ENCODE results near the gene CHN2.

CHN2 gene

GRCh38 chr7:29224726-29225125, 30.2 kb downstream of the CHN2 start:
- H4K20me1 ChIP-seq (ENCODE audit: low read depth, low read length), result no peaks in the 10 kb centered on the region
- H3K9me3 ChIP-seq (ENCODE audit: insufficient read depth, low read length), result no peaks in the 10 kb centered on the region
- no peak overlapping the region for H3K27ac ChIP-seq (ENCODE audit: low read depth, low read length)
- H3K27me3 ChIP-seq (ENCODE audit: low read length), result no peaks in the 10 kb centered on the region
- no peak for TF ChIP-seq EZH2phosphoT487 (conservative IDR thresholded peaks at IDR 0.05; ENCODE audit: low read length)
- TF ChIP-seq CTCF (IDR thresholded peaks at IDR 0.05; ENCODE audit: insufficient read depth, low read length, poor library complexity, severe bottlenecking), result no peak
- H3K79me2 ChIP-seq (ENCODE audit: insufficient read depth, low read length), result no peaks in the 10 kb centered on the region
- H3K9ac ChIP-seq (ENCODE audit: low read length), result no peak overlapping the region
- no peak overlapping the region for H3K4me3 ChIP-seq (ENCODE audit: insufficient read depth, low read length, poor library complexity, severe bottlenecking)
- no peak overlapping the region for H2AFZ ChIP-seq (ENCODE audit: low read depth, low read length, severe bottlenecking)
- H3K4me2 ChIP-seq (ENCODE audit: low read depth, low read length, poor library complexity, severe bottlenecking), result no peak overlapping the region
- no peaks in the 10 kb centered on the region for H3K9me2 ChIP-seq (replicated peaks; ENCODE audit: insufficient read depth, low read length)
- H3F3A ChIP-seq (ENCODE audit: insufficient read depth), result no peaks in the 10 kb centered on the region
- no peaks in the 10 kb centered on the region for H3K36me3 ChIP-seq (ENCODE audit: low read length)

GRCh38 chr7:29228289-29229011, 33.9 kb downstream of the CHN2 start:
- H3K9me2 ChIP-seq (replicated peaks; ENCODE audit: insufficient read depth, low read length), result no peaks in the 10 kb centered on the region
- no peaks in the 10 kb centered on the region for H3K9me3 ChIP-seq (ENCODE audit: insufficient read depth, low read length)
- no peak overlapping the region for H3K4me3 ChIP-seq (ENCODE audit: insufficient read depth, low read length, poor library complexity, severe bottlenecking)
- H3F3A ChIP-seq (ENCODE audit: insufficient read depth), result no peaks in the 10 kb centered on the region
- H3K79me2 ChIP-seq (ENCODE audit: insufficient read depth, low read length), result no peaks in the 10 kb centered on the region
- no peak overlapping the region for H3K27ac ChIP-seq (ENCODE audit: low read depth, low read length)
- no peaks in the 10 kb centered on the region for H3K27me3 ChIP-seq (ENCODE audit: low read length)
- no peaks in the 10 kb centered on the region for H4K20me1 ChIP-seq (ENCODE audit: low read depth, low read length)
- no peak overlapping the region for H3K4me2 ChIP-seq (ENCODE audit: low read depth, low read length, poor library complexity, severe bottlenecking)
- TF ChIP-seq EZH2phosphoT487 (conservative IDR thresholded peaks at IDR 0.05; ENCODE audit: low read length), result no peak
- TF ChIP-seq CTCF (IDR thresholded peaks at IDR 0.05; ENCODE audit: insufficient read depth, low read length, poor library complexity, severe bottlenecking), result no peak
- H3K36me3 ChIP-seq (ENCODE audit: low read length), result no peaks in the 10 kb centered on the region
- no peak overlapping the region for H3K9ac ChIP-seq (ENCODE audit: low read length)
- no peak overlapping the region for H2AFZ ChIP-seq (ENCODE audit: low read depth, low read length, severe bottlenecking)

GRCh38 chr7:29229066-29229465, 34.5 kb downstream of the CHN2 start:
- Histone ChIP-seq H3K79me2 (ENCODE audit: insufficient read depth, low read length) (no peaks in the 10 kb centered on the region), H3K27me3 (ENCODE audit: low read length) (no peaks in the 10 kb centered on the region), H2AFZ (ENCODE audit: low read depth, low read length, severe bottlenecking) (no peak overlapping the region), H3K9ac (ENCODE audit: low read length) (no peak overlapping the region), H4K20me1 (ENCODE audit: low read depth, low read length) (no peaks in the 10 kb centered on the region), H3F3A (ENCODE audit: insufficient read depth) (no peaks in the 10 kb centered on the region), H3K9me2 (replicated peaks; ENCODE audit: insufficient read depth, low read length) (no peaks in the 10 kb centered on the region), H3K4me3 (ENCODE audit: insufficient read depth, low read length, poor library complexity, severe bottlenecking) (no peak overlapping the region), H3K36me3 (ENCODE audit: low read length) (no peaks in the 10 kb centered on the region), H3K4me2 (ENCODE audit: low read depth, low read length, poor library complexity, severe bottlenecking) (no peak overlapping the region), H3K9me3 (ENCODE audit: insufficient read depth, low read length) (no peaks in the 10 kb centered on the region), H3K27ac (ENCODE audit: low read depth, low read length) (no peak overlapping the region)
- no peak for TF ChIP-seq EZH2phosphoT487 (conservative IDR thresholded peaks at IDR 0.05; ENCODE audit: low read length)
- TF ChIP-seq CTCF (IDR thresholded peaks at IDR 0.05; ENCODE audit: insufficient read depth, low read length, poor library complexity, severe bottlenecking), result no peak
